Kidney glomerular epithelial cell (primary cell): ENCODE measurements around the gene NFYC.
A peak's percentile ranks its signal among the peaks of the same experiment; 100 is the strongest.

Experiments used
- DNase-seq: peaks from one replicate; lab custom pipeline; 2025; lab: John Stamatoyannopoulos, UW

NFYC gene

DNA sequence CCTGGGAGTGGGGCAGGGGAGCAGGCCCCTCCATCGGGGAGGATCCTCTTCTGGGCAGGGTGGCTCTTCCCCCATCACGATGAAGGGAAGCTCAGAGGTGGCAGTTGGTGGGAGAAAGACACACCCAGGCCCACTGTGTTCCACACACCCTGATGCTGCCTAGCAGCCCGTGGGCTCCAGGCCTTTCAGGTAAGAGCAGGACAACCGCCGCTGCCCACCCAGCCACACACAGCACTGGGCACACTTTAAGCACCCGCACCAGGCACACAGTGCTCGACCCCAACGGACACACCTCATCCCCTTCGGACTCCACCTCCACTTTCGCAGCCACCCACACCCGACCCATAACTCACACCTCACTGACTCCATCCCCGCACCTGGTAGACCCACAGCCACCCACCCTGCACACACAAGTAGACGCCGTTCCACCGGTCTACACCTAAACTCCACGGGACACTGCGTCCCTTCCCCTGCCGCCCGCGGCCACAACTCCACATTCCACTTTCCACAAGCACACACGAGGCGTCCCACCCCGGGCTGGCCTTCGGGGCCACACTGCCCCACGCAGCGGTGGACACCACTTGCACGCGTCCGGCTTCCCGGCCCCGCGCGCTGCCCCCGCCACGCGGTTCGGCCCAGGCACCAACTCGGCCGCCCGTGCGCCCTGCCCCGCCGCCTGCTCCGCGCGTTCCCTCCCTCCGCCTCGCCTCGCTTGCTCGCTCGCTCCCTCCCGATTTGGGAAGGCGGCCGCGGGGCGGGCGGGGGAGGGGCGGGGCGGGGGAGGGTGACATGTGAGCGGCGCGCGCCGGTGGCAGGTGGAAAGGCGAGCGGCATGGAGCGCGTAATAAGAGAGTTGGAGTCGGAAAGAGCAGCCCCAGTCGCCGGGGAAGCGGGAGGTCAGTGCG, 91.7 kb downstream of the NFYC start, which contains the start of gene KCNQ4:
Gene KCNQ4 (plus strand): TSS at position 787 of the 905 bp plus-strand sequence. CDS start 307 bp downstream, outside the sequence.
- DNase-seq: no peak

DNA sequence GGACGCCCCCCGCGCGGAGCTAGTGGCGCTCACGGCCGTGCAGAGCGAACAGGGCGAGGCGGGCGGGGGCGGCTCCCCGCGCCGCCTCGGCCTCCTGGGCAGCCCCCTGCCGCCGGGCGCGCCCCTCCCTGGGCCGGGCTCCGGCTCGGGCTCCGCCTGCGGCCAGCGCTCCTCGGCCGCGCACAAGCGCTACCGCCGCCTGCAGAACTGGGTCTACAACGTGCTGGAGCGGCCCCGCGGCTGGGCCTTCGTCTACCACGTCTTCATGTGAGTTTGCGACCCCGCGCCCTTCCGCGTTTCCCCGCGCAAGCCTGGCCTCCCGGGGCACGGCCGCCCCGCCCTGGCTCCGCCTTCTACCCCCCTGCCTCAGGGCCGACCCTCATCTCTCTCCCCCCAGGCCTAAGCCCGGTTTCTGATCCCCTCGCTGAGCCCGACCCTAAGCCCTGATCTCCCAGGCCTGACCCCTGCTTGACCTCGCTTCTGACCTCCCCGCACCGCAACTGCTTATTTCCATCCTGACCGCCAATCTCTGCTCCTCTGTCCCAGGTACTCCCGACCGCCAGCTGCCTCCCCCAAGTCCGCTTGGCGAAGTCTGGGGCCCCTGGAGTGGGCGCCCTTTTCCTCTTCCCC, 92.8 kb downstream of the NFYC start:
- DNase-seq: no peak

DNA sequence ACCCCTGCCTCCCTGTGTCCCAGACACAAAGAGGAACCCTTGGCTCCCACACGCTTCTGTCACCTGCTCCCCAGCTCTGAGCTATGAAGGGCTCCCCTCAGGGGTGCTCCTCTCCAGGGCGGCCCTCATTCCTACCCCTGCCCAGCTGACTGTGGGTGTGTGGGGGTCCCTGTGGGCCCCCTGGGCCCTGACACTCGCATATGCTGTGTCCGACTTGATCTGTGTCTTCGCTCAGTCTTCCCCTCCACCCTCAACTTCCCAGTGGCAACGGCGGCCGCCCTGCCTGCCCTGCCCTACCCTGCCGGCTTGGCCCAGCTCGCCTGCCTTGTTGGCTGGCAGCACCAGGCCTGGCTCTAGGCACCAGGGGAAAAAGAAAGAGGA, 93.3 kb downstream of the NFYC start:
- DNase-seq: no peak

DNA sequence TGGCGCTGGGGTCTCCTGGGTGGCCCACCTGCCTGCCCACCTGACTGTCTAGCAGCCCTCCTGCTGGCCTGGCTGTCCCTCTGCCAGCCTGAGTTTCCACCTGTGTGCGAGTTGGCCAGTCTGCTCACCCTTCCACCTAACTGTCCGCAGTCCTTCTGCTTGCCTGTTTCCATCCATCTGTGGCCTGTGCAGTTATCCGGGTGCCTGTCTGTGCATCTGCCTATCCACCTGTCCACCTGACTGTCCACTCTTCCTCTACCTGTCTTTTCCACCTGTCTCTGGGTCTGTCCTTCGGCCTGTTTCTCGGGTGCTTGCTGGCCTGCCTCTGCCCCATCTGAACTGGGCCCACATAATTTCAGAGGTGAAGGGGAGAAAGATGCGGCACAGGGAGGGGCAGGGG, 93.9 kb downstream of the NFYC start:
- DNase-seq: no peak

DNA sequence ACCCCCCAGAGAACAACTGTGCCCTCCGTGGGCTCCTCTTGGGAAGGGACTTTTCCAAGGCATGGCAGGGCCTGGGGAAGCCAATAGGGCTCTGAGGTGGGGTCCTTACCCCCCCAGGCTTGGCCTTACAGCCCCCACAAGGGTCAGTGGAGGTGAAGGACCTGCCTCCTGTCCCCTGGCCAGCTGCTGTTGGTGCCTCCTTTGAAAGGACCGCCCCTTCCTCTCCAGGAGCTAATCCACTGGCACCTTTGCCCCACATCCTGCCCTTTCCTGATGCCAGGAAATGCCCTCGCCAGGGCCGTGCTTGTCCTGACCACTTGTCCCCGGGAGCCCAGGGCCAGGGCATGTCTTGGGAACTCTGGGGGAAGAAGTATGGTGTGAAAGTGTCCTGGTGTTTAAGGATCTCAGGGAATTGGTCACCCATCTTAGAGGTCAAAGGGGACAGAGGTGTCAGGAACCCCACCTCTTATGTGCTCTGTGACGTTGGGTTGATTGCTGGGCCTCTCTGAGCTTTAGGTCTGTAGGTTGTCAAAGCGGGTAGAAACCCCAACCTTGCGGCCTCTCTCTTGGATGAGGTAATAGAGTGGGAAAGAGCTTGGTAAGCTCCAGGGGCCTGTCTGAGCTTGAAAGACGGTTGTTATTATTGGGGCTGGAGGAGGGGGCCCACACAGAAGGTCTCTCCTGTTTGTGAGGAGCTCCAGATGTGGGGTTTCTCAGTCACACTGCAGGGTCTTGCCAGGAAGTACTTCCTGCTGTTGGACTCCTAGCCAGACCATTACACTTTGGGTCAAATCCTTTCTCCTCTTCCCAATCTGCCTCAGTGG, 94.9 kb downstream of the NFYC start:
- no peak for DNase-seq

DNA sequence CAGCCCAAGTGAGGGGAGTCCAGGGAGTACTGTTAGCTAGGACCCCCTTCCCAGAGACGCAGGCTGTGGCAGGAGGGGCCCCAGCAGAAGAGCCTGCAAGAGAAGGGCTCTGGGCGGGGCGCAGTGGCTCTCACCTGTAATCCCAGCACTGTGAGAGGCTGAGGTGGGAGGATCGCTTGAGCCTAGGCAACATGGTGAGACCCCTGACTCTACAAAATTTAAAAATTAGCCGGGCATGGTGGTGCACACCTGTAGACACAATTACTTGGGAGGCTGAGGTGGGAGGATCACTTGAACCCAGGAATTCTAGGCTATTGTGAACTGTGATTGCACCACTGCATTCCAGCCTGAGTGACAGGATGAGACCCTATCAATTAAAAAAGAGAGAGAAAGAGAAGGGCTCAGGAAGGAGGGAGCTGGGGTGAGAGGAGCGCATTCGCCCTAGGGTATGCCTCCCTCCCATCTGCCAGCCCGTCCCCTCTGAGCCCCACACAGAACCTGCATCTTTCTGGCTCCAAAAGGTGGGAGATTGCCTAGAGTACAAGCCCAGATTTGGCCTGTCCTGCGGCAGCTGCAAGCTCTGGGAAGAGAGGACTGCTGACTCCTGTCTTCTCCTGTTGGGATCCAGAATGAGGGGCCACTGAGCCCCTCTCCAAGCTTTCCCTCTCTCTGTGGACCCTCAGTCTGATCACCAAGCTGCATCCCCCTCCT, 95.6 kb downstream of the NFYC start:
- no peak for DNase-seq

DNA sequence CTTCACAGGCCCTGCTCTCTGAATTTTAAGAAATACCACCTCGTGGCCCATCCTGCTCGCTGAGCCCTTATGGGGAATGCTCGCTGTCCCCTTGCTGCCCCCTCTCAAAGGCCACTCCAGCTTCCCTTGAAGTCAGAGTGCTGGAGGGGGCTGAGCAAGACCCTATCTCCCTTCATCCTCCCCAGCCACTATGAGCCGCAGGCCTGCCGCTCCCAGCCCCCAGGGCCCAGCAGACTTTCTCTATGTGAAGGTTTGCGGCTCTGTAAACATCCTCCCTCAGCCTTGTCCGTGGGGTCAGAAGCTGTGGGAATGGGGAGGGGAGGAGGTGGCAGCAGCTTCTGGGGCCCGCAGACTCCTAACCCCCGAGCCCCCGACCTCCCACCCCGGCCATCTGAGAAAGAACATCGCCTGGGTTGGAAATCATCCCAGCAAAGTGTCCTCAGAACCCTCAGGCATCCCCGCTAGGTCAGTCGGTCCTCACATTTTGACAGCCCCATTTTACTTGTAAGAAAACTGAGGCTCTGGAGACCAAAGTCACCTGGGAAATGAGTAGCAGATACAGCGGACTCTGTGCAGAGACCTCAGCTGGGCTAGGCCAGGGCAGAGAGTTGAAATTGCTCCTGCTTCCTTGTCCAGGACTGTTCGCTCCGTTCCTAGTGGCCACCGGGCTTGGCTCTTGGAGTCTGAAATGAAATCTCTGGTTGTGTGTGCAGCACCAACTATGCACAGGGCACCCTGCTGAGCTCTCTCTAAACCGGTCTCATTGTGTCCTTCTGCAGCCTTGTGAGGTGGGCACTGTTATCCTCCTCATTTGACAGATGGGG, 96.4 kb downstream of the NFYC start:
- DNase-seq: no peak

DNA sequence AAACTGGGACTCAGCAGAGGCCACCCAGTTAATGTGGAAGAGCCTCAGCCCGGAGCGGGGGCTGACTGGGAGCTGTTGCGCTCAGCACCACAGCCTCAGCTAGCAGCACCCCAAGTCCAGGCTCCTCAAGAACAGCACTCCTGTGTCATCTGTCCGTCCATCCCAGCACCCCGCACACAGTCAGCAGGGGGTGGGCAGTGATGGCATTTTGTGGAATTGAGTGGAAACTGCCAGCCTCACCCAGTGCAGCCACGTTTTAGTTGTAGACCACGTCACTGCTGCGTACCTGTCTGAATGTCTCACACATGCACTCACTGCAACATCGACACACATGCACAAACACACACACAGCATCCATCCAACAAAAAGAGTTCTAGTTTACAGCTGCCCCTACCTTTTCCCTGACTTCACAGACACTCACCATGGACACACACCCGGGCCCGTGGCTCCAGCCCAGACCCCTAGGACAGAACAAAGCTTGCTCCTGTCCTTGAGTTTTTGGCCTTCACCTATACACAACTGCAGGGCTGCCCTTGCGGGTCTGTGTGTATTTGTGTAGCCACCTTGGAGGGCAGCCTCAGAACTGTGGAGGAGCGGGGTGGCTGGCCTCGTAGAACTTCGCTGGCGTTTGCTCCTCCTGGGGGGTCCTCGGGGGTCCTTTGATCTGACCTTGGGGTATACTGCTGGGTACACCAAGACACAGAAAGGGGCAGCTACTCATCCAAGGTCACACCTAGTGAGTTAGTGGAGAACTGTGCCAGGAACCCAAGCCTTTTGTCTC, 97.2 kb downstream of the NFYC start:
- DNase-seq: no peak

DNA sequence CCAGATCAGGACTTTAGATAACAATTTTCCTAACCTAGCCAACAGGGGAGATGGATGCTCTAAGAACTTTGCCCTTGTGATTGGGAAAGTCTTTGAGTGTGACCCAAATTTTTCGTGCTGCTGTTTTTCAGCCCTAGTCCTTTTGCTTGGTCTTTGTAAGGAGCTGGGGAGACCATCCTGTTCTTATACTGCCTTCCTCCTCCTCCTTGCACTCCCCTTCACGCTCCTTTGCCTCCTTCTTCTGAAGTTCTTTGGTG, 97.8 kb downstream of the NFYC start:
- no peak for DNase-seq

DNA sequence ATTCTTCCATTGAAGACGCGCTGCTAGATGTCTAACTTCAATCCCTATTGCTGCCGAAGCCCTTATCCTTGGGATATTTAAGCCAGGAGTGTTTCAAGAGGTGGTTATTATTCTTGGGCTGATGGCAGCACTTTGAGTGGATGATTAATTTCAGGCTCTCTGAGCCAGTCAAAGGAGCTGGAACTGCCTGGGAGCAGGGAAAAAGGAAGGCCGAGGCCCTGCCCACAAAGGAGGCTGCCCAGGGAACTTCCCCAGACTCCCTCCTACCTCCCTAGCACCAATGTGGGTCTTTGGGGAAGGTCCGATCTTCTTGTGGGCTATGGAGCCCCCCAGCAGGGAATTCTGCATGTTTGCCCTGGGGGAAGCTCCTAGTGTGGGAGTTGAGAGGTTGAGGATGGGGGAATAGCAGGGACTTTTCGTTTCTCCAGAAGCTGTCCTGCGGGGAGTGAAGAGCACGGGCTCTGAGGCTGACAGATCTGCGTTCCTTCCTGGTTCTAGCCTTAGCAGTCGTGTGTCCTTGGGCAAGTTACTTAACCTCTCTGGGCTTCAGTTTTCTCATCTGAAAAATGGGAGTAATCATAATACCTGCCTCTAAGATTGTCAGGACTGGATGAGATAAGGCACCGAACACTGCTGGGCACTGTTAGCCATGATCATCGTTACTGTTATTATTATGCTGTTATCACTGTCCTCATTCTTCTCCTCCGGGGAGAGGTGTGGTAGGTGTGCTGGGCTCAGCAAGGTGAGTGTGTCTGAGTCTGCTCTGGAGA, 98.3 kb downstream of the NFYC start:
- peak; percentile 59 for DNase-seq

DNA sequence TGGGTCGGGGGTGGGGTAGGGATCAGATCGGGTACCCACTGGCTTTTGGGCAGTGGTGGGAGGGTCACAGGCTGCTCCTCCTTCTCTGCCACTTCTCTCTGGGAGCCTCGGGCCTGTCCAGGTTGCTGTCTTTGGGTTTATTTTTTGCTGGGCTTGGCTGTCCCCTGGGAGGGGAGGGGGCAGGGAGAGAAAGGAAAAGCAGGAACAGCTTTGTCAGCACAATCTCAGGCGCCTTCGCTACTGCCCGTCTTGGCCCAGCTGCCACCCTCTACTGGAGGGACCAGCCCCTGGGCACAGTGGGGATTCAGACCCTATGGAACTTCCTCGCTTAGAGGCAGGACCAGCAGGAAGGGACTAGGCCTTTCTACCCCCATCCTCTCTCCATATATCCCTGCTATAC, 100.5 kb downstream of the NFYC start:
- DNase-seq: no peak

DNA sequence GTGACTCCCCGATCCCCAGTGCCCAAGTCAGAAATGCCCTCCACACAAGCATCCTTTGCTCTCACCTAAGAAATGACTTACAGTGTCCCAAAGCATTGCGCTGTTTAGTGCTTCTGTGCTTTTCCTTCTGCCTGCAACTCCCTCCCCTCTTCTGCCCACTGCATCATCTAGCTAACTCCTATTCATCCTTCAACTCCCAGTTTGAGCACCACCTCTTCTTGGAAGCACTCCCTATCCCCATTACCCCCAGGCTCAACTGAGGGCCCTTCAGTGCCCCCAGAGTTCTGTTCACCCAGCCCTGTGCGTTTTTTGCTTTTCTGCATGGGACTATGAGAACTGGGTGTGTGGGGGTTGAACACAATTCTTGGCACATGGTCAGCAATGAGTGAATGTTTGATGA, 102.1 kb downstream of the NFYC start:
- no peak for DNase-seq

DNA sequence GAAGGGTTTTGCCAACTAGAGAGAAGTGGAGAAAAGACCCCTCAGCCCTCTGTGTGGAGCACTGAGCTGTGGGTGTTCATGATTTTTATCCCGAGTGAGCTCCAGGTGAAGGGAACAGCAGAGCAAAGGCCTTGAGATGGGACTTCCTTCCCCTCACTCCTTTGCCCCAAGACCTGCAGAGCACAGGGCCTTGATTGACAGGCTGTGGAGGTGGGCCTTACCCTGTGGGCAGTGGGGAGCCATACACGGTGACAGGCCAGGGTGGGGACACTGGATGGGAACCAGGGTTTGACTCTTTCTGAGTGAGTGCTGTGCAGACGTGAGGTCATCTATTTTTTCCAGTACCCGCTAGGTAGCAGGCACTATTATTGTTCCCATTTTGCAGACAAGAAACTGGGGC, 102.5 kb downstream of the NFYC start:
- no peak for DNase-seq

DNA sequence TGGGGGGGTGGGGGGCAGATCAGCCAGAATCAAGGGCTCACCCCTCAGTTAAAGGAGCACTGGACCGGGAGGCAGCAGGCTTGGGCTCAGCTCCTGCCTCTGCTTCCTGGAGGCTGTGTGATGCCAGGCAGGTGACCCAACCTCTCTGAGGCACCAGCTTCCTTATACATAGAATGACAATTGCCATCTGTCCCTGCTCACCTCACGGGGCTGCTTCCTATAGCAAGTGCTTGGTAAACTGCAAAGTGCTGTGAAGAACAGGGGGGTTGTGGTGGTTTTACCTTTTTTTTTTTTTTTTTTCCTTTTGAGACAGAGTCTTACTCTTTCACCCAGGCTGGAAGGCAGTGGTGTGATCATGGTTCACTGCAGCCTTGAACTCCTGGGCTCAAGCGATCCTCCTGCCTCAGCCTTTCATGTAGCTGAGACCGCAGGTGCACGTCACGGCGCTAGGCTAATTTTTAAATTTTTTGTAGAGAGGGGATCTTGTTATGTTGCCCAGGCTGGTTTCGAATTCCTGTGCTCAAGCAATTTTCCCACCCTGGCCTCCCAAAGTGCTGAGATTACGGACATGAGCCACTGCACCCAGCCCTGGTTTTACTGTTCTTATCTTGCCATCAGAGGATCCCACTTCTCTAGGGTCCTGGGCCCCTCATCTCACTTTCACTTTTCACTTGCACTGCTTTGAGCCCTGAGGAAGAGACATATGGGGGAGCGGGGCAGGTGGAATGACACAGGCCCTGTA, 103.6 kb downstream of the NFYC start:
- DNase-seq: no peak

DNA sequence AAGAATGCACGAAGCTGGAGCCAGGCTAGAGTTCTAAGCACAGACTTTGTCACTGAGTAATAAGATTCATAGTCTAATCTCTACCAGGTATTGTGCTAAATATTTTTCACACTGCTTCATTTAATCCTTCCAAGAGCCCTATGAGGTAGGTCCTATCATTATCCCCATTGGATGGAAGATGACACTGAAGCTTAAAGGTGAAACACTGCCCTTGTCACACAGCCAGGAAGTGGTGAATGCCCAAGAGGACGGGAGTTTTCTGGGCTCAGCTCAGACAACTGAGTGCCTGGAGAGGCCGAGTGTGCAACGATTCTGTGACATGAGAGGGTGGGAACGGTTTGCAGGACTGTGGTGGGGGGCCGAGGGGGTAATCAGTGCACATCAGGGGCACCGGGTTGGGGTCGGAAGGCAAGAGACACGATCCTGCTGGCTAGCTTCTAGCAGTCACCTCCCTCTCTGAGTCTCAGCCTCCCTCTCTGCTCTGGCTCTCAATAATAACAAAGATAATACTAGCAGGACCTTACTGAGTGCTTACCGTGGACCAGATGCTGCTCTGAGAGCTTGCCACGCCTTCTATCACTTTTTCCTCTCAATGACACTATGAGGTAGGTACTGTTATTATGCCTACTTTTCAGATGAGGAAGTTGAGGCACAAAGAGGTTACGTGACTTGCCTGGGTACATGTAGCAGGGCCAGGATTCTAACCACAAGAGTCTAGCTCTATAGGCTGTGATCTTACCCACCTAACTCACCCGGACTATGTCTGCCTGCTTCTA, 104.5 kb downstream of the NFYC start:
- no peak for DNase-seq

DNA sequence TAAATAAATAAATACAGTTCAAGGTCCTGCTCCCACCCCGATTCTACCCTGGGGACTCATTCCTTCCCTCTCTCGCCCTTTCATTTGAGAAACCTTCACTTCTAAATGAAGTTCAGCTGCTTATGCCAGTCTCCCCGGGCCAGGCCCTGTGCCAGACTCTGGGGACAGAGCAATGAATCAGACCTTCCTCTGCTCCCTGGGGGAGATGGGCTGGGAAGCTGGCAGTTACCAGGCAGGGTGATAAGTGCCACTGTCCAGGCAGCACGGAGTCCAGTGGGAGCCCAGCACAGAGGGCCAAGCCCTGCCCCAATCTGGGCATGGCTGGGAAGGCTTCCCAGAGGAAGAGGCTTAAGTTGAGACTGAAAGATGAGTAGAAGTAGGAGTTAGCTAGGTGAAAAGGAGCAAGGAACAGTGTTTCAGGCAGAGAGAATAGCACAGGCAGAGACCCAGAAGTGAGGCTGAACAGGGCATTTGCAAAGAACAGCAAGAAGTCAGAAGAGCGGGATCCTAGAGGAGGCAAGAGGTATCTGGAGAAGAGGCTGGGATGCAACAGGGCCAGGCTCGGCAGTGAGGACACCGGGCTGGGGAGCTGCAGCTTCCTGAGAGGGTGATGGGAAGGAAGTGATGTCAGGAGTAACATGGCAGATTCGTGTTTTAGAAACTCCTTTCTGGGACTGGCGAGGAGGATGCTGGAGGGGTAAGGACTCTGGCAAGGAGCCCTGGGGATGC, 105.6 kb downstream of the NFYC start:
- no peak for DNase-seq

DNA sequence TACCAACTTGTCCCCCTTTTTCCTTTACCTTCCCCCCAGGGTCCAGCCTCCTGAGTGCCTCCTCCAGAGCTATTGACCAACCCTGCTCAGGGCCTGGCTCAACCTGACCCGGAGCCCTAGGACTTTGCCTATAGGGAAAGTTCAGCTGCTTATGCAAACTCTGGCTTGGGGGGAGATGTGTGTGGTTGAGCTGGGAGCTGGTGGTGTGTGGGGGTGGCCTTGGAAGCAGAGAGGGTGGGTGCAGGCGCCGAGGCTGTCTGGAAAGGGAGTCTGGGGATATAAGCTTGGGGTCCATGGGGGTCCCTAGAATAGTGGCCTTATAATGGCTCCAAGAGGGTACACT, 106.1 kb downstream of the NFYC start:
- DNase-seq: no peak
